SKM-1 (cell line): ENCODE results near the gene SRL.
"Not testable (repeated sequence)": the region's sequence is repeated elsewhere in the genome, so short reads cannot be mapped to it uniquely, and the experiment has no call there.

ENCODE experiments used
- DNase-seq: peaks from one replicate; lab custom pipeline; 2025; ENCODE audit not compliant: unreplicated experiment; lab: John Stamatoyannopoulos, UW

SRL gene

DNA sequence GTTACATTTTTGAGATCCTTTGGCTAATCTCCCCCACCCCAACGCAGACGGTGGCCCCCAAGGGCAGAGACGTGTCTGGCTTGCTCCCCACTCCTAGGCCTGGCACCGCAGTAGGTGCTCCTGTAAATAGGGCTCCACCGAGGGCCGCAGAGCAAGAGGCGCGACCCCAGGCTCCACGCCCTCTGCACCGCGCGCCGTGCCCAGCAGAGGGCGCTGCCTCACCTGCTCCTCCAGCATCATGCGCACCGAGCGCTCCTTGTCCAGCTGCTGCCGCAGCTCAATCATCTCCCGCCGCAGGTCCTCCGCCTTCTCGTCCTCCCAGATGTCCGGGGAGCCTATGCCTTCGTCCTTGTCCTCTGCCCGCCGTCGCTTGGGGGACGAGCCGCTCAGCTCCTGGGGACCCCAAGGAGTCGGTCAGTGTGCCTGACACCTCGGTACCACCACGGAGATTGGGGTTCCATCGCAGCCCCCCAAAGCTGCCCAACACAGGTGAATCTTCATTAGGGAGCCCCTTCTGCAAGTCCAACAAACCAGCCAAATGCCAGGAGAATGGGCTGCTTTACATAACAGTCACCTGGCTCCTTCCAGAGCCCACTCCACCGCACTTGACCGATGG, 19.8 kb upstream of the SRL start:
- no peak for DNase-seq

DNA sequence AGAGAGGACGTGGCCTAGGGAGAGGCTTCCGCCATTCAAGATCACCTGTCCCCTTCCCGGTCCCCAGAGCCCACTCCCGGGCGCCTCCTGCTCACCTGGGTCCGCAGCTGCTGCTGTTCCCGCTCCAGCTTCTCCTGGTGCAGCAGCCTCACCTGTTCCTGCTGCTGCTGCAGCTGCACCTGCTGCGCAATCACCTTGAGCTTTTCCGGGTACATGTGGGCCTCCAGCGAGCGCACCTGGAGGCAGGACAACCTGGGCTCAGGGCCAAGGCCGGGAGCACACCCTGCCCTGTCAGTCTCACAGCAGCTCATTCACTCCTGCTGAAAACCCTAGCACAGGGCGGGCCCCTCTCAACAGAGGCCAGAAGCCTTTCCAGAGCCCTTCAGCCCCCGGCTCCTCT, 18.5 kb upstream of the SRL start:
- DNase-seq: no peak

DNA sequence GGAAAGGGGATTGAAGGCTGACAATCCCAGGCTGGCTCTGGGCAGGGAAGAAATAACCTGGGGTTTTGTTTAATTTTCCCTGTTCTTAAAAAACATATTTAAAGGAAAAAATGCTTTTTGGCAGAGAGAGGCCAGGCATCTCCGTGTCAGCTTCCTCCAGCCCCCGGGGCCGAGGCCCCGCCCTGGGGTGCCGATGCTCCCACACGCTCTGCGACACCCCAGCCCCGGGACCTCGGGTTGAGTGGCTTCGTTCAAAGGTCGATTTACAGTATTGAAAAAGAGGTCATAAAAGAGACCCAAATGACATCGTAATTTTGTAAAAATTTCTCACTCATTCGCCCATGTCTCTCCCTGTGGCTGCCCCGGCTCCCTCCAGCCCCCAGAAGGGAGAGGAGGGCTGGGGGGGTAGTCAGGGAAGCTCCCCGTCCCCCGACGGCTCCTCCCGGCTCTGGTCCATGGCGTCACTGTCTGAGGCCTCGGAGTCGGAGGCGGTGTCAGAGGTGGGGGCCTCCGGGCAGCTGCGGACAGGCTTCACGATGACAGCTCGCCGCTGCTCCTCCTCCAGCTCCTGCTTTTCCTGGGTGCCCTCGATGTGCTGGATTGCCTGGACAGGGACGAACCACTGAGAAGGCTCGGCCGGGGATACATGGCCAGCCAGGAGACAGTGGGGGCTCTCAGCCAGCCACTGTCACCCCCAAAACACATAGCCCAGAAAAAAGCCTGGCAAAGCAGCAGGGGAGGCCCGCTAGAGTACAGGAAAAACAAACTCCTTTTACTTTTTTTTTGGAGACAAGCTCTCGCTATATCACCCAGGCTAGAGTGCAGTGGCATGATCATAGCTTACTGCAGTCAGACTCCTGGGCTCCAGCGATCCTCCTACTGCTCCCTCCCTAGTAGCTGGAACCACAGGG, 16.0 kb upstream of the SRL start:
- DNase-seq: no peak

DNA sequence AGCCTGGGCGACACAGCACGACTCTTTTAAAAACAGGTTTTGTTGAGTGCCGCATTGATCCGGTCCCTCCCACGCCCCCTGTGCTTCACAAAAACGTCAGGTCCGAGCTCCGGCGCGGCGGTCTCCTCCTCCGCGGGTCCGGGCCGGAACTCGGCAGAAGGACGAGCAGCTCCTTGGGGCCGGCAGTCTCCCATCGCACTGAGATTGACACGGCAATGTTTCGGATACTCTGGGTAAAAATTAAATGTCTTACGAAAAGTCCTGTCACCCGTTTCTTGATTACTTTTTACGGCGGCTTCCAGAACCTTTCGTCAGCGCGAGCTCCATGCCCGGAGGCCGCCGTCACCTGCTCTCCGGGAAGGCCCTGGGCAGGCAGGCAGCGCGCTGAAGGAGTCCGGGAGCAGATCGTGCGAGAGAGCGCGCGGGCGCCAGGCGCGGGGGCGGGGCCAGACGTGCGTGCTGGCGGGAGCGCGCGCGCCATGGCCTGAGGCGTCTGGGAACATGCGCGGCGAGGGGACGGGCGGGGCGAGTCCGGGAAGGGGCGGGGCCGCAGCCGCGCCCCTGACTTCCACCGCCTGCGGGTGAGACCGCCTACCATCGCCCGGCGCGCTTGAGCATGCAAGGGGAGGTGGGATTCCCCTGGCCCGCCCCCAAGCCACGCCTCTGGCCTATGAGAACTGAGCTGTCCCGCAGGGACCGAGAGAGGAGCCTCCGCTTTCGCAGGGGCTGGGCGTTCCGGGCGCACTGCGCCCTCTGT, 11.7 kb upstream of the SRL start:
- peak; percentile 97 for DNase-seq

DNA sequence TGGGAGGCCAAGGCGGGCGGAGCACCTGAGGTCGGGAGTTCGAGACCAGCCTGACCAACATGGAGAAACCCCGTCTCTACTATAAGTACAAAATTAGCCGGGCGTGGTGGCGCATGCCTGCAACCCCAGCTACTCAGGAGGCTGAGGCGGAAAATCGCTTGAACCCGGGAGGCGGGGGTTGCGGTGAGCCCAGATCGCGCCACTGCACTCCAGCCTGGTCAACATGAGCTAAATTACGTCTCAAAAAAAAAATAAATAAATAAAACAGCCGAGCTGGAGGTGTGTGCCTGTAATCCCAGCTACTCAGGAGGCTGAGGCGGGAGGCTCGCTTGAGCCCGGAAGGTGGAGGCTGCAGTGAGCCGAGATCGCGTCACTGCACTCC, 11.1 kb upstream of the SRL start:
- DNase-seq: not testable (repeated sequence)

DNA sequence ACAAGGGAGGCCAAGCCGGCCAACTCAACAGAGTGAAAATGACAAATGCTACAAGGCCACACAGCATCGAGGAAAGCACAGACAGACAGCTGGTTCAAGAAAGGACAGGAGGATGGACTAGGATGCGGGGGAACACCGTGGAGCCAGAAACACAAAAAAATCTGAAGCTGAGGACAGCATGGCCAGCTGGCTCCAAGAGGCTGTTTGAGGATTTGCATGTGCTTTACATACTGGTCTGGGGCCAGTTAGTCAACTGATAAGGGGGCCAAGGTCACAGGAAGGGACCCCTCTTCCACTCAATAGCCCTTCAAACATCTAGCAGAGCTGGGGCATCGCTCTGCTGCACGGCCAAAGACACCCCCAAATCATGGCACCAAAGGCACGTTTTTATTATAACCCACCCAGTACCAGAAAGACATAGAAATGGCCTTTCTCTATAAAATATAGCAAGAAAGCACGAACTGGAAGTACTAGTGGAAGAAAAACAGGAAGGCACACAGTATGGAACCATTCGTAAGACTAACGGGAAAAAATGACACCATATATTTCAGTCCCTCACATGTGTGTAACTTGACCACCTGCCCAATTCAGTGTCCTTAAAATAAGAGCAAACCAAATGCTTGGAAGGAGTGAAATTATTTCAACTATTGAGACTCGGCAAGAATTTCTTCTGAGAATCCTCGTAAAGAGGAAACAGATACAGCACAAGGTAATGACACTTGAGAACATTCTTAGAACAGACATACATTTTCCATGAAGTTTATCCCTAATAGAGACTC, 7.8 kb upstream of the SRL start:
- DNase-seq: no peak

DNA sequence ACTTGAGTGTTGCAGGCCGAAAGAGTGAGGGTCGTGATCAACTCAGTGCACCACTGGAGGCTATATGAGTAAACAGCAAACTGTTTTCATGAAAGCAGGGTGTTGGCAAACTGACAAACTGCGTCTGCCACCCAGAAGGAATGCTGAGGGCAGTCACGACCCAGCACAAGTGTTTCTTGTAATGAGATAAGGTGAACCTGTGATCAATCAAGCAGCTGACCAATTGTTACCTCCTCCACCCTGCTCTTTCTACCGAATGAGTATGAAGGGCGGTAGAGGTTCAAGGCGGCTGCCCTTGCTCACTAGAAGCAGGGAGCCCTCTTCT, 5.5 kb upstream of the SRL start:
- no peak for DNase-seq

DNA sequence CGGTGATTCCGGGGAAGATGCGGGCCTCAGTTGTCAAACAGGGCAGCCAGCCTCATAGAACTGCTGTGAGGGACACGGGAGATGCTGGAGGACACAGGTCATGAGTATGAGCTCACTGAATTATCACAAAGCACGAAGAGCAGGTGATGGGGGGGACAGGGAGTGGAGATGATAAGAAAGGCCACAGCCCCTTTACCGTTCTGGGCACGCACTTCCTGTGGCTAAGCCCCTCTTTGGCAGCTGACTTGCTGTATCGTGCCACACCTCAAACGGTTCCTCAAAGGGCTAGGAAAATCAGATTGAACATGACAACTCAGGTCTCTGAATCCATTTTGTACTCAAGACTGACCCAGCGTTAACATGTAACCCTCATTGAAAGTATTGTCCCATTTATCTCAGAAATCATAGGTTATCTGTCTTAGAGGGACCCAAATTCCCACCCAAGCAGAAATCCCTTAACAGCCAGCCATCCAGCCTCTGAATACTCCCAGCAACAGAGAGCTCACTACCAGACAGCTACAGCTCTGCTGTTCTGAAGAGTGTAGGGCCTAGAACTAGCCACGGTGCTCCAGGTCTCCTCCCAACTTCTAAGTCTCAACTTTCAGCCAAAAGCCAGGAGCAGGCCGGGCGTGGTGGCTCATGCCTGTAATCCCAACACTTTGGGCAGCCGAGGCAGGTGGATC, 5.0 kb upstream of the SRL start:
- no peak for DNase-seq

DNA sequence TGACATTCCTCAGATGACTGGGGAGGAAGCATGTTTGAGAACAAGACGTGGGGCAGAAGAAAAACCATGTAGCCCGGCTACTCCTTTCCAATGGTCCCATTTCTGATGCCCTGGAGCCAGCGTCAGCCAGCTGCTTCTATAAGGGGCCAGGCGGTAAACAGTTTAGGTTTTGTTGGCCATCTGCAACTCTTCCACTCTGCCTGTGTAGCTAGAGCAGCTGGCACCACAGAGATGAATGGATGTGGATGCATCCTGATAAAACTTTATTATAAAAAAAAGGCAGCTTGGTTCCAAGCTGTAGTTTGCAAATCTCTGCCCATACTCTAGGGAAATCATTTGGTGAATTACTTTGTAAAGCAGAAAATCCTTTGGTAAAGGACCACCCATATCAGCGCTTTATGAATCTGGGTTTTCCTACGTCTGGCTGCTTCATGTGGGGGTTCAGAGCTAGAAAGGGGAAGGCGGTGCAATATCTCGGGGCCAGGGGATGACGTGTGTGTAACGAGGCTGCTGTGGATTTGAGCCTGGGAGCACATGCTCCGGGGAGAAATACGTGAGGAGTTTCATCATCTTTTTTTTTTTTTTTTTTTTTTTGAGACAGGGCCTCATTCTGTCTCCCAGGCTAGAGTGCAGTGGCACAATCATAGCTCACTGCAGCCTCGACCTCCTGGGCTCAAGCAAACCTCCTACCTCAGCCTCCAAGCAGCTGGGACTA, 3.4 kb upstream of the SRL start:
- DNase-seq: no peak

DNA sequence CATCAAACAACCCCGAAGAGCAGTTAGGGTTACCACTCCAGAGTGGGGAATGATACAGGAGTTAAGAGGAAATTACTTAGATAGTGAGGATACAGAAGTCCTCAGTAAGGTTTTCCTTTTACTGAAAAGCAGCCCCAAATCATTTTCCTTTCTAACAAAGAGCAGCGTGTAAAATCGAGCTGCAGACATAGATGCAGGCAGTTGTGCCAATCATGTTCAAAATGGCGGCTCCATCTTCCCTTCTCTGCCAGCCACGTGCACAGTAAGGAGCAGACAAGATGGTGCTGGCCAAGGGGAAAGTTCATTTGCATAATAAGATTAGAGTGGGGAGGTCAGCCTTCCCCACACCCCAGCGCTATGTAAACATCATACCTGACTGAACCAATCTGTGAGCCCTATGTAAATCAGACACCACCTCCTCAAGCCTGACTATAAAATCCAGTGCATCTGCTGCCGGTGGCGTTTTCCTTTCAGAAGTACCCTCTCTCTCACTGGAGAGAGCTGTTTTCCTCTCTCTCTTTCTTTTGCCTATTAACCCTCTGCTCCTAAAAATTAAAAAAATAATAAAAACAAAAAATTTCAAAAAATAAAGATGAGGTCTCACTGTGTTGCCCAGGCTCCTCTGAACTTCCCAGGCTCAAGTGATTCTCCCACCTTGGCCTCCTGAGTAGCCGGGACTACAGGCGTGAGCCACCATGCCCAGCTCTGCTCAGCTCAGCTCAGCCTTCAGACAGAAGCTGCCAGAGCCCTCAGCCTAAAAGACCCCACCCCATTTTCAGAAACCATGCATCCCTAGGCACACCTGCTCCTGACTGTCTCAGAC, 2.6 kb upstream of the SRL start:
- DNase-seq: no peak

DNA sequence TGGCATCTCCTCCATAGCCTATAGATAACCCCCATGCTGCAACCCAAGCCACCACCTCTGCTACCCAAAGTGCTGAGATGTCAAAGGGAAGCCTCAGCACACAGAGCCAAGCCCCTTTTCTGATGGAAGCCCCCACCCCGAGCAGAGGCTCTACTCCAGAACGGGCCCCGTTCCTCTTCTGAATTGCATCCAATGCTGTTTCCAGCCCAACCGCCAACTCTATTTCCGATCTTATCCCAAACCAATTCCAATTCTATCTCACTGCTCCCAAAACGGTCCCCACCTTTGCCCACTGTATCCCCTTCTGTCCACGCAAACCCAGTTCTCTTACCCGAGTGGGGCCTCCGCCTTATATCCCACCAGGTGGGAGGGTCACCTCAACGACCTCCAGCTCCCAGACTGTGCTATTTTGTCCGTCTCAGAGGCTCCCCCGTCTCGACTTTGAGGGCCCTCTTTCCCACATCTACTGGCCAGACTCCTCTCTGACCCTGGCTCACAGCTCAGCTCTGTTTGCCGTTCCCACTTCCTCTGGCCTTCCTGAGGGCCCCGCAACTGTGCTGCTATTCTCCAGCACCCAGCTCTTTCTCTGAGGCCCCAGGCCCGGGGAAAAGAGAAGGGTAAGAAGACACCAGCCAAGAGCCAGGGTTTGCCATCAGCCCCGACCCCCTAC, 487 bp downstream of the SRL start:
- no peak for DNase-seq

DNA sequence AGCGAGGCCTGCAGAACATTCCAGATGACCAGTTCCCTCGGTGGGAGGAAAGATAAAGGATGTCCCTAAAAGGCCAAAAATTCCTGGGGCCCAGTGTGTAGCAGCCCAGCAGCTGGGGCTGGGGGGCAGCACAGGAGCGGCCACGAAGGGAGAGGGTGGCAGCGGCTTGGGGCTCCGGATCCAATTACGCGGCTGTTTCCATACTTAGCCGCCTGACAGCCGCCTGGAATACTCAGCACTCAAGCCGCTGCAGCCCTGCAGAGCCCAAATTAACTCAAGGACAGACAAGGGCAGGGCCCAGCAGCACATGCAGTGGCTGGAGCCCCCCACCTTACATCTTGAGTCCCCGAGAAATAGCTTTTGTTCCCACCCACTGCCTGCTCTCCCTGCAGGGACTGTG, 1.3 kb downstream of the SRL start:
- no peak for DNase-seq

DNA sequence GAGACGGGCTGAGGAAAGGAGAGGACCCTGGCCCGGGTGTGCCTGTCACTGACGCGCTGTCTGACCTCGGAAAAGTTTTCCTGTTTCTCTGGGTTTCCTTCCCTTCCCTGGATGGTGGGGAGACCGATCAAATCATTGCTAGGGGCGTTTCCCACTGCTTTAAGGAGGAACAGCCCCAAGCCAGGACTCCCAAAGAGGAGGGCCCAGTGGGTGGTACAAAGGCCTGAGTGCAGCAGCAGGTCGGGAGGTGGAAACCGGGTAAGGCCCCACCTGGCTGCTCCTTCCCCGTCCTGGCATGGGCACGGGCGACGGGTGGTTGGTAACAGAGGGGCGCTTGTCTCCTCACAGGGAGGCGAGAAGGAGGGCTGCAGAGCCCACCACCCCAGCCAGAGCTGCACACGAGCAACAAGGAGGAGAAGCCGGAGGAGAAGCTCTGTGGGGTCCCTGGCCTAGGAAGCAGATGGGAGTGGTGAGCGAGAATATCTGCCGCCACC, 2.2 kb downstream of the SRL start:
- no peak for DNase-seq

DNA sequence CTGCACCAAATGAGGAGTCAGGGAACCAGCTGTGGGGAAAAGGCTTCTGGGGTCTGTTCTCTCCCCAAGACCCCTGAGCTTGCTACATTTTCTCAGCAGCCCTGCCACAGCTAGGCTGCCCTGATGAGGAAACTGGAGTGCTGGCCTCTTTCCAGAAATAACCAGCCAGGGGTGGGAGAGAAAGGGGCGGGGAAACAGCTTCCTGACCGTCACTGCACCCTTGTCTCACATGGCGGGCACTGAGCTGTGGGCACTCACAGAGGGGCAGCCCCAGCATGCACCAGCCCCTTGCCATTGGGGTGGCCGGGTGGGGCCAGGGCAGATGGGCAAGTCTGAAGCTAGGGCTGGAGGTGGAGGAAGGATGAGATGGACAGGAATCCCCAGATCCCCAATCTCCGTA, 2.9 kb downstream of the SRL start:
- DNase-seq: no peak

DNA sequence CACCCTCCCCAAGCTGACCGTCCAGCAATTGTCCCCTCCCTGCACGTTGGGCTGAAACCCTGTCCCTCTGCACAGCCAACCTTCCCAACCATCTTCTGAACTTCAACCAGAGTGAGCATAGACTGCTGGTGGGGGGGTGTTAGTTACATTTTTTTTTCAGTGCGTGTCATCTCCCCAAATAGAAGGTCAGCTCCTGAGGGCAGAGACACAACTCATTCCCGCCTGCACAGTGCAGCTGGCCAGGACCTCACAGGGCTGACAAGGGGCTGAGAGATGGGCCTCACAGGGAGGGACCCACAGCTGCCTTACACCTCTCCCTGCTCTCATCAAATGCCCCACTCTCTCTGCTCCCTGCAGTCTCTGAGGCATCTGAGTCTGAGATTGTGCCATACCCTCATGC, 8.4 kb downstream of the SRL start:
- DNase-seq: no peak

DNA sequence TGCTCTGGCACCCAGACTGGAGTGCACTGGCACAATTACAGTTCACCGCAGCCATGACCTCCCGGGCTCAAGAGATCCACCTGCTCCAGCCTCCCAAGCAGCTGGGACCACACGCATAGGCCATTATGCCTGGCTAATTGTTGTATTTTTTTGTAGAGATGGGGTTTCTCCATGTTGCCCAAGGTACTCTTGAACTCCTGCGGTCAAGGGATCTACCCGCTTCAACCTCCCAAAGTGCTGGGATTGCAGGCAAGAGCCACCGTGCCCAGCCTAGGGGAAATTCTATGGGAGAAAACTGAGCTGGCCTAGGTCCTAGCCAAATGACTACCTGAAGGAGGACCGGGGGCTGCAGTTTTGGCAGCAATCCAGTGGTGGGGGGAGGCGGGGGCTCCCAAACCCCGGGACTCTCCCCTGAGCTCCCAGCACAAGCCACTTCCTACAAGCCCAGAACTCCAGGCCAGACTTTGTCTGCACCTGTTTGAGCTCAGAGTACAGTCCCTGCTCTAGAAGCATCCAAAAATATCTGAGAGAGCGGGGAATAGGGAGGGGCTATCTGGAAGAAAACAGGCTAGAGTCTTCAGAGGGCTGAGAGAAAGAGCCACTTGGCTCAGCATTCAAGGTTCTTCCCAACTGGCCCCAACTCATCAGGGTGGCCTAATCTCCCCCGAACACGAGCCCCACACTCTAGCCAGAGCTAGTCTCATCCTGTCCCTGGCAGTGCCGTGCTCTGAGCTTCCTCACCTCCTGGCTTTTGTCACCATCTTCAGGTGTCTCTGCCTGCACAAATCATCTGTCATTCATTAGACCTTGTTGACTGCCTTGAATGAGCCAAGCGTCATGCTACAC, 9.1 kb downstream of the SRL start:
- no peak for DNase-seq

DNA sequence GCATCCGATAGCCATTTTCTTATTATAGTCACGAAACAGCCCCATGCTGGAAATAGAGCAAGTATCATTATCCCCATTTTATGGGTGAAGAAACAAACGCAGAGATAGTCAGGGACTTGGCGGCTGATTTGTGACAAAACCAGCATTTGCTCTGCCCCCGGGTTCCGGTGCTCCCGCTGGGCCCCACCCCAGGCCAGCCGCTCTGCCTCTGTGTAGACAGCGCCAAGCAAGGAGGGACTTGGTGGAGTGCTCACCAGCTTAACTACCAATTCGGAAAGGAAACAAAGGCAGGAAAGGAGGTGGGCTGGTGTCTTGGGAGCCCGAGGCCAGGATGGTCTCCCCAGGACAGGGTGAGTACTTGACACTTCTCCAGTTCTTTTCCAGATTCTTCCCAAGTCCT, 10.0 kb downstream of the SRL start:
- DNase-seq: no peak

DNA sequence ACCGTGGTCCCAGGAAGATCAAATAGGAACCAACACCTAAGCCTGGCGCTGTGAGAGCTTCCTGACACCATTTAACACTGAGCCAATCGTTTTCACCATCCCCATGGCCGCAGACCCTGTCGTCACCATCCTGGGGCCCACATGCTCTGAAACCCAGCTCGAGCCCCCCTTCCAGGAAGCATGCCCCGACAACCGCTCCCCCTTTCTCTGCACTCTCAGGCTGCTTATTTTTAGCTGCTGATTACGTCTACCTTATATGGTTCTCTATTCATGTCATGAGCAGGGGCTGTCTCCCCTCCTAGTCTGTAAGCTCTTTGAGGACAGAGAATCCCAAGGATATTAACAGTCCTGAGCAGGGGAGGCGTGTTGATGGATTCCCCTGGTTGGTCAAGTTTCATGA, 10.5 kb downstream of the SRL start:
- no peak for DNase-seq
